Measurements from ENCODE around the gene KRTAP12-1.
"Not testable (repeated sequence)": the region's sequence is repeated elsewhere in the genome, so short reads cannot be mapped to it uniquely, and the experiment has no call there.

Gene KRTAP12-1

DNA sequence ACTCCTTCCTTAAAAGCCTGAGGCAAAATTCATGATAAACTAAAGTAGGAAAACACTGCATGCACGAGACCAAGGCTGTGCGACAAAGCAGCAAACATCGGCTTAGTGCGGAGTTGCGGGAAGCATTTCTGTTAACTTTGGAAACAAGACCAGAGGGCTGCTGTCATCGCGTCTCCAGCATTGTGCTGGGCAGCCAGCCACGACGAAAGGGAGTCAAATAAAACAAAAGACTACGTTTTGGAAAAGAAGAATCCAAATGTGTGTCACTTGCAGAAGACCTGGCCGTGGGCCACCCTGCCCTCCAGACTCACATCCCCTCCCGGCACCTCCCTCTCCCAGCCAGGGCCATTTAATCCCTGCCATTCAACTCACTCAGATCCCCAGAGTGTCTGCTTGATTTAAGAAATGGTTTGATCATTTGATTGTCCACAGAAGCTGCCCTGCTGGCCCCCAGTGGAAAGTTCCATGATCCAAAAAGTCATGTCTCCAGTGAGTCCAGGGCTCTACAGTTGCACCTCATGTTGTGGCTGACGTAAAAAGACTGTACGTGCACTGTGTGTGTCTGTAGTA, 38.1 kb downstream of the KRTAP12-1 start:
- FAIRE-seq: no peak

GRCh38 chr21:44640761-44641160, 41.2 kb downstream of the KRTAP12-1 start:
- FAIRE-seq: no peak

- no peak for FAIRE-seq
Observed at GRCh38 chr21:44639331-44639655, 42.7 kb downstream of the KRTAP12-1 start.

GRCh38 chr21:44638506-44639330, 43.2 kb downstream of the KRTAP12-1 start:
- FAIRE-seq: not testable (repeated sequence)

DNA sequence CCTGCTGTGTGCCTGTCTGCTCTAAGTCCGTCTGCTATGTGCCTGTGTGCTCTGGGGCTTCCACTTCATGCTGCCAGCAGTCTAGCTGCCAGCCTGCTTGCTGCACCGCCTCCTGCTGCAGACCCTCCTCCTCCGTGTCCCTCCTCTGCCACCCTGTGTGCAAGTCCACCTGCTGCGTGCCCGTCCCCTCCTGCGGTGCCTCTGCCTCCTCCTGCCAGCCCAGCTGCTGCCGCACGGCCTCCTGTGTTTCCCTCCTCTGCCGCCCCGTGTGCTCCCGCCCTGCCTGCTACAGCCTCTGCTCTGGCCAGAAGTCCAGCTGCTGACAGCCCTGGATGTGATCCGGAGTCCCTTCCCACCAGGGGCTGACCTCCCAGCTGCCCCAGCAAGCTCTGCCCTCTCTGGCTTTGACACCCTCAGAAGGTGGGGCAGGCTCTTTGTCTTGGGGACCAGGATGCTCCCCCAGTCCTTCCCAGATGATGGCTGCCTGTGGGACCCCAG, 44.1 kb downstream of the KRTAP12-1 start:
- FAIRE-seq: not testable (repeated sequence)

- FAIRE-seq: no peak
Observed at GRCh38 chr21:44637018-44637850, 44.7 kb downstream of the KRTAP12-1 start, which contains the start of gene KRTAP10-10. KRTAP10-10 (plus strand) TSS chr21:44637356; CDS start chr21:44637418, 62 bp downstream.

GRCh38 chr21:44636209-44637017, 45.5 kb downstream of the KRTAP12-1 start:
- no peak for FAIRE-seq

GRCh38 chr21:44632067-44632466, 49.9 kb downstream of the KRTAP12-1 start:
- no peak for FAIRE-seq
